ENCODE data around the gene SMTN.

GRCh38 chr22:31151872-31152271, 70.8 kb downstream of the SMTN start:
- TF ChIP-seq CREB1 (IDR thresholded peaks at IDR 0.05; ENCODE audit: low read depth) (no peak), REST (IDR thresholded peaks at IDR 0.05; ENCODE audit: low read depth) (no peak)

Measured in Ishikawa (cell line).